HepG2 (cell line): ENCODE measurements around the gene TMEM141. TPM values are rescaled to one million over a fixed set of nuclear protein-coding genes. Genes with fewer than 3 reads are reported as not detected.

ENCODE experiments used
- ATAC-seq: fragments of 200-7000 bp; cut with Tn5 transposase; 3 replicates; pipeline ENCODE4 v1.9.1; 2020; ENCODE audit warnings: mild to moderate bottlenecking, moderate library complexity
- BruUV-seq: library from RNA; stranded (reverse); fragments of 400-500 nt; replicated peaks from 2 replicates; lab custom pipeline; 2021; lab: Mats Ljungman, UMichigan
- CTCF ChIA-PET: fragments of 300-600 bp; formaldehyde crosslinking; extraction: SDS; loops from one replicate; lab custom pipeline; 2021; ENCODE audit warnings: low total read pairs, inconsistent platforms, low intra/inter-chr PET ratio; lab: Yijun Ruan, JAX
- POLR2A ChIA-PET: fragments of 350-600 bp; sonication (Branson Sonifier 250); formaldehyde crosslinking; loops from one replicate; lab custom pipeline; 2020; ENCODE audit warnings: antibody characterized with exemption, inconsistent platforms; lab: Yijun Ruan, JAX
- DNase-seq: peaks from one replicate; pipeline ENCODE4 v3.0.0-alpha.2; 2015; ENCODE audit warnings: low spot score
- FAIRE-seq: peaks from 3 replicates; lab custom pipeline; 2011; peaks lifted over from hg19 to GRCh38; lab: Jason Lieb, UNC
- H2AFZ ChIP-seq: one replicate; pipeline ENCODE4 v1.6.1; 2011; ENCODE audit warnings: low read length, inconsistent platforms
- H3K27ac ChIP-seq: fragments of 300-600 bp; 3 replicates; pipeline ENCODE4 v1.8.0; 2011; ENCODE audit warnings: mixed run types, mild to moderate bottlenecking, mixed read lengths, low read length, inconsistent platforms; ENCODE audit not compliant: insufficient read depth; ENCODE audit errors: extremely low read length
- H3K27me3 ChIP-seq, 2 experiments: fragments of 200-600 bp in 1 of 2; 2 replicates in 1 of 2; 3 replicates in 1 of 2; pipeline versions ENCODE4 v1.6.0 to v1.8.0; 2011; ENCODE audit warnings: low read length in 2 of 2, mild to moderate bottlenecking in 2 of 2, moderate library complexity in 2 of 2, inconsistent platforms in 1 of 2; ENCODE audit not compliant: insufficient read depth in 2 of 2, control insufficient read depth in 1 of 2
- H3K36me3 ChIP-seq, 2 experiments: fragments of 200-600 bp in 1 of 2; replicated peaks in 1 of 2; 2 replicates in 1 of 2; 3 replicates in 1 of 2; pipeline versions ENCODE4 v1.5.1 to v1.8.0; 2011; ENCODE audit warnings: low read length in 2 of 2, inconsistent platforms in 1 of 2; ENCODE audit not compliant: insufficient read depth in 2 of 2, control insufficient read depth in 1 of 2
- H3K4me1 ChIP-seq: 2 replicates; pipeline ENCODE4 v1.5.1; 2012; ENCODE audit warnings: low read length, inconsistent platforms; ENCODE audit not compliant: insufficient read depth
- H3K4me2 ChIP-seq: 2 replicates; pipeline ENCODE4 v1.6.0; 2011; ENCODE audit warnings: low read depth, low read length, inconsistent platforms
- H3K4me3 ChIP-seq, 3 experiments: fragments of 200-600 bp in 1 of 3; sonication (generic), shearing (Covaris generic) in 1 of 3; replicated peaks in 1 of 3; 2 replicates each; pipeline ENCODE4 v1.5.1; 2011 to 2016; ENCODE audit warnings: low read length in 3 of 3, inconsistent platforms in 2 of 3, low read depth in 2 of 3, mild to moderate bottlenecking in 2 of 3, control low read depth in 1 of 3, mixed read lengths in 1 of 3; ENCODE audit not compliant: insufficient read depth in 1 of 3
- H3K79me2 ChIP-seq: one replicate; pipeline ENCODE4 v1.6.1; 2011; ENCODE audit warnings: low read length, inconsistent platforms; ENCODE audit not compliant: insufficient read depth
- H3K9ac ChIP-seq: 2 replicates; pipeline ENCODE4 v1.6.0; 2011; ENCODE audit warnings: mild to moderate bottlenecking, low read depth, low read length, inconsistent platforms; ENCODE audit not compliant: insufficient read depth
- H3K9me3 ChIP-seq: 2 replicates; pipeline ENCODE4 v1.5.1; 2012; ENCODE audit warnings: mild to moderate bottlenecking, low read length
- H4K20me1 ChIP-seq: 2 replicates; pipeline ENCODE4 v1.6.0; 2011; ENCODE audit warnings: inconsistent platforms, mild to moderate bottlenecking, low read length, moderate library complexity; ENCODE audit not compliant: insufficient read depth
- HNRNPK ChIP-seq: fragments of 200-400 bp; formaldehyde crosslinking; IDR thresholded peaks from 2 replicates; pipeline ENCODE4 v1.6.1; 2018; ENCODE audit warnings: low read length, low read depth, moderate library complexity, mild to moderate bottlenecking; ENCODE audit not compliant: poor library complexity, severe bottlenecking
- KLF12 ChIP-seq: sonication (generic); formaldehyde crosslinking; IDR thresholded peaks from 2 replicates; pipeline ENCODE4 v1.4.0; 2020; ENCODE audit warnings: missing genetic modification reagents, borderline replicate concordance
- PLRG1 ChIP-seq: fragments of 450-650 bp; conservative IDR thresholded peaks from 2 replicates; pipeline ENCODE4 v1.6.1; 2016
- POLR2G ChIP-seq: fragments of 200-400 bp; formaldehyde crosslinking; IDR thresholded peaks from 2 replicates; pipeline ENCODE4 v1.6.1; 2018; ENCODE audit warnings: mild to moderate bottlenecking, low read depth, low read length, moderate library complexity
- SRY ChIP-seq: sonication (generic); formaldehyde crosslinking; IDR thresholded peaks from 2 replicates; pipeline ENCODE4 v1.8.0; 2022; ENCODE audit warnings: mild to moderate bottlenecking, missing genetic modification reagents
- TCF12 ChIP-seq, 2 experiments: fragments of 450-650 bp in 1 of 2; sonication (generic) in 1 of 2; formaldehyde crosslinking in 1 of 2; IDR thresholded peaks; 2 replicates each; pipeline versions ENCODE4 v1.6.1 to v1.8.0; 2017 to 2022; ENCODE audit warnings: antibody characterized with exemption in 1 of 2, mild to moderate bottlenecking in 1 of 2, missing genetic modification reagents in 1 of 2, moderate library complexity in 1 of 2
- ZBTB3 ChIP-seq: sonication (generic); formaldehyde crosslinking; IDR thresholded peaks from 2 replicates; pipeline ENCODE4 v1.4.0; 2020; ENCODE audit warnings: low read depth, mild to moderate bottlenecking, moderate library complexity, missing genetic modification reagents, borderline replicate concordance
- ZFY ChIP-seq: sonication (generic); formaldehyde crosslinking; IDR thresholded peaks from 2 replicates; pipeline ENCODE4 v1.4.0; 2020; ENCODE audit warnings: missing genetic modification reagents
- WGBS: methylation state at CpG from one replicate; pipeline ENCODE4 v1.1.6; 2017; ENCODE audit warnings: low lambda C conversion rate; 5-methylcytosine and 5-hydroxymethylcytosine counted together
- in situ Hi-C: cut with HindIII; loops from 2 replicates; pipeline ENCODE4 v1.10.0; 2017; ENCODE audit warnings: low pct_unique_long_range_greater_than_20kb; ENCODE audit not compliant: extremely low pct_ligation_motif_present
- intact Hi-C: fragments of 100-400 bp; cut with micrococcal nuclease; formaldehyde crosslinking; loops from one replicate; pipeline ENCODE4 v1.10.0; 2022; ENCODE audit not compliant: unreplicated experiment
- polyA plus RNA-seq, 8 experiments: library from polyadenylated mRNA; depleted of rRNA in 3 of 8; stranded (reverse) in 7 of 8; unstranded in 1 of 8; fragments of >200 nt; fragmentation: Illumina TruSeq in 4 of 8; extraction: Trizol in 4 of 8; gene quantifications; 2 replicates each; pipeline versions ENCODE4 v1.2.1 to v1.2.3, GENCODE V29; 2011 to 2016; ENCODE audit warnings: low read depth in 4 of 8, missing spikeins in 1 of 8, mixed read lengths in 1 of 8; ENCODE audit not compliant: insufficient read depth in 1 of 8
- total RNA-seq, 5 experiments: library from RNA; depleted of rRNA; stranded (reverse); fragments of >200 nt; fragmentation: Illumina TruSeq; extraction: Trizol; gene quantifications; 2 replicates each; pipeline ENCODE4 v1.2.3, GENCODE V29; 2016; ENCODE audit warnings: low read depth in 1 of 5
- TF ChIP-seq, protein P1 (sequence below): sonication (generic); formaldehyde crosslinking; IDR thresholded peaks from one replicate; pipeline ENCODE4 v1.5.1; 2020; ENCODE audit warnings: mild to moderate bottlenecking, missing genetic modification reagents; ENCODE audit errors: not compliant biosample characterization
- TF ChIP-seq, protein P2 (sequence below), 2 experiments: IDR thresholded peaks; 2 replicates each; pipeline ENCODE4 v1.6.1; 2011 to 2012; ENCODE audit warnings: low read length in 2 of 2, borderline replicate concordance in 1 of 2, low read depth in 1 of 2, mild to moderate bottlenecking in 1 of 2, moderate library complexity in 1 of 2

Gene TMEM141
- total and polyA plus RNA-seq, 2 of the 13 experiments (the other 11 are each of a cell fraction or from before 2014, with no cell fraction given) = 81.0 to 202 TPM

DNA sequence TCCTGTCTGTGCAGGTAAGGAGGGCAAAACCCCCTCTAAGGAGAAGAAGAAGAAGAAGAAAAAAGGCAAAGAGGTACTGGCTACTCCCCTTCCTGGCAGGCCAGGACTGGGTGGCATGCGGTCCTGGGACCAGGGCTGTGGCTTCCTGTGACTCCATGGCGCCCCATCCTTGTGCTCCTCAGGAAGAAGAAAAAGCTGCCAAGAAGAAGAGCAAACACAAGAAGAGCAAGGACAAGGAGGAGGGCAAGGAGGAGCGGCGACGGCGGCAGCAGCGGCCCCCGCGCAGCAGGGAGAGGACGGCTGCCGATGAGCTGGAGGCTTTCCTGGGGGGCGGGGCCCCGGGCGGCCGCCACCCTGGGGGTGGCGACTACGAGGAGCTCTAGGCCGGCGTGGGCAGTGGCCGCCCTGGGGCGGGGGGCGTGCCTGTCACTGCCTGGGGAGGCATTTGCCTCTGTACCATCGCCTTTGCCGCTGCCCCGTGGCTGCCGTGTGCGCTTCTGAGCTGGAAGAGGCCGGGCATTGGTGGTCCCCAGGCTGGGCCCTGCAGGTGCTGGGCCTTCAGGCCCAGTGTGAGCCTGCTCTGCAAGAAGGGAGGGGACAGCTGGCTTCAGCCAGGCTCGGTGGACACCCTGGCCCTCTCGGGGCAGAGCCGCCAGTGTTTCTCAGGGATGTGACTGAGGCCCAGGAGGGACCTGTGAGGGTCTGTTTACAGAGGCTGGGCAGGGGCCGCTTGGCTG lies 49.2 kb downstream of the TMEM141 start:
- Histone ChIP-seq H4K20me1 (no peaks in the 10 kb centered on the region), H3K9ac (no peak overlapping the region), H3K4me3 (no peak overlapping the region), H3K9me3 (no peaks in the 10 kb centered on the region), H3K4me2 (no peak overlapping the region), H3K79me2 (no peaks in the 10 kb centered on the region), H2AFZ (no peak overlapping the region), H3K36me3 (peaks cover 10% of the 10 kb centered on the region in 2 experiments; a peak in 3 of 5 replicates), H3K4me1 (peaks cover 41% of the 10 kb centered on the region), H3K27ac (peak overlapping the region; percentile 62), H3K27me3 (no peaks in the 10 kb centered on the region)
- ChIA-PET CTCF (interaction anchor here (0.9 kb wide), 1 partner anchor 48 kb away, joined by 3 read pairs; no protein-coding TSS in a partner anchor), POLR2A (interaction anchor here (1.5 kb wide), 1 partner anchor 46 kb away, joined by 3 read pairs; the partner anchor contains the start of gene TRAF2)
- in situ Hi-C loops = loop anchor here (10.0 kb wide), 1 partner anchor 194 kb away; the partner anchor contains the start of gene FUT7
- ATAC-seq = no peak
- intact Hi-C loops = no loop called here
- DNase-seq = no peak
- WGBS = 94% methylated on average over 18 of the region's 32 CpGs
- BruUV-seq = TSS peak; percentile 80
- no peak for FAIRE-seq
- no peak for TF ChIP-seq TCF12 (IDR thresholded peaks at IDR 0.05)
- no peak for TF ChIP-seq TCF12 (CRISPR knock-in tag; IDR thresholded peaks at IDR 0.05)
- TF ChIP-seq, protein P1, sequence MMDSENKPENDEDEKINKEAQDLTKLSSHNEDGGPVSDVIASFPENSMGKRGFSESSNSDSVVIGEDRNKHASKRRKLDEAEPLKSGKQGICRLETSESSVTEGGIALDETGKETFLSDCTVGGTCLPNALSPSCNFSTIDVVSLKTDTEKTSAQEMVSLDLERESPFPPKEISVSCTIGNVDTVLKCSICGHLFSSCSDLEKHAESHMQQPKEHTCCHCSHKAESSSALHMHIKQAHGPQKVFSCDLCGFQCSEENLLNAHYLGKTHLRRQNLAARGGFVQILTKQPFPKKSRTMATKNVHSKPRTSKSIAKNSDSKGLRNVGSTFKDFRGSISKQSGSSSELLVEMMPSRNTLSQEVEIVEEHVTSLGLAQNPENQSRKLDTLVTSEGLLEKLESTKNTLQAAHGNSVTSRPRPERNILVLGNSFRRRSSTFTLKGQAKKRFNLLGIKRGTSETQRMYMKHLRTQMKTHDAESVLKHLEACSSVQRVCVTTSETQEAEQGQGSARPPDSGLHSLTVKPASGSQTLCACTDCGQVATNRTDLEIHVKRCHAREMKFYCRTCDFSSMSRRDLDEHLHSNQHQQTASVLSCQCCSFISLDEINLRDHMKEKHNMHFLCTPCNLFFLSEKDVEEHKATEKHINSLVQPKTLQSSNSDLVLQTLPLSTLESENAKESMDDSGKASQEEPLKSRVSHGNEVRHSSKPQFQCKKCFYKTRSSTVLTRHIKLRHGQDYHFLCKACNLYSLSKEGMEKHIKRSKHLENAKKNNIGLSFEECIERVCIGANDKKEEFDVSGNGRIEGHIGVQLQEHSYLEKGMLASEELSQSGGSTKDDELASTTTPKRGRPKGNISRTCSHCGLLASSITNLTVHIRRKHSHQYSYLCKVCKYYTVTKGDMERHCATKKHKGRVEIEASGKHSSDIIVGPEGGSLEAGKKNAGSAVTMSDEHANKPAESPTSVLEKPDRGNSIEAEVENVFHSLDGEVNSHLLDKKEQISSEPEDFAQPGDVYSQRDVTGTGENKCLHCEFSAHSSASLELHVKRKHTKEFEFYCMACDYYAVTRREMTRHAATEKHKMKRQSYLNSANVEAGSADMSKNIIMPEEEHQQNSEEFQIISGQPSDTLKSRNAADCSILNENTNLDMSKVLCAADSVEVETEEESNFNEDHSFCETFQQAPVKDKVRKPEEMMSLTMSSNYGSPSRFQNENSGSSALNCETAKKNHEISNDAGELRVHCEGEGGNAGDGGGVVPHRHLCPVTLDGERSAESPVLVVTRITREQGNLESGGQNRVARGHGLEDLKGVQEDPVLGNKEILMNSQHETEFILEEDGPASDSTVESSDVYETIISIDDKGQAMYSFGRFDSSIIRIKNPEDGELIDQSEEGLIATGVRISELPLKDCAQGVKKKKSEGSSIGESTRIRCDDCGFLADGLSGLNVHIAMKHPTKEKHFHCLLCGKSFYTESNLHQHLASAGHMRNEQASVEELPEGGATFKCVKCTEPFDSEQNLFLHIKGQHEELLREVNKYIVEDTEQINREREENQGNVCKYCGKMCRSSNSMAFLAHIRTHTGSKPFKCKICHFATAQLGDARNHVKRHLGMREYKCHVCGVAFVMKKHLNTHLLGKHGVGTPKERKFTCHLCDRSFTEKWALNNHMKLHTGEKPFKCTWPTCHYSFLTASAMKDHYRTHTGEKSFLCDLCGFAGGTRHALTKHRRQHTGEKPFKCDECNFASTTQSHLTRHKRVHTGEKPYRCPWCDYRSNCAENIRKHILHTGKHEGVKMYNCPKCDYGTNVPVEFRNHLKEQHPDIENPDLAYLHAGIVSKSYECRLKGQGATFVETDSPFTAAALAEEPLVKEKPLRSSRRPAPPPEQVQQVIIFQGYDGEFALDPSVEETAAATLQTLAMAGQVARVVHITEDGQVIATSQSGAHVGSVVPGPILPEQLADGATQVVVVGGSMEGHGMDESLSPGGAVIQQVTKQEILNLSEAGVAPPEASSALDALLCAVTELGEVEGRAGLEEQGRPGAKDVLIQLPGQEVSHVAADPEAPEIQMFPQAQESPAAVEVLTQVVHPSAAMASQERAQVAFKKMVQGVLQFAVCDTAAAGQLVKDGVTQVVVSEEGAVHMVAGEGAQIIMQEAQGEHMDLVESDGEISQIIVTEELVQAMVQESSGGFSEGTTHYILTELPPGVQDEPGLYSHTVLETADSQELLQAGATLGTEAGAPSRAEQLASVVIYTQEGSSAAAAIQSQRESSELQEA = no peak
- TF ChIP-seq ZBTB3 = no peak
- no peak for TF ChIP-seq HNRNPK
- no peak for TF ChIP-seq SRY (CRISPR knock-in tag)
- no peak for TF ChIP-seq KLF12 (CRISPR knock-in tag)
- no peak for TF ChIP-seq PLRG1
- TF ChIP-seq POLR2G = peak; percentile 30; the same call in 1 of the 2 replicates
- TF ChIP-seq, protein P2, sequence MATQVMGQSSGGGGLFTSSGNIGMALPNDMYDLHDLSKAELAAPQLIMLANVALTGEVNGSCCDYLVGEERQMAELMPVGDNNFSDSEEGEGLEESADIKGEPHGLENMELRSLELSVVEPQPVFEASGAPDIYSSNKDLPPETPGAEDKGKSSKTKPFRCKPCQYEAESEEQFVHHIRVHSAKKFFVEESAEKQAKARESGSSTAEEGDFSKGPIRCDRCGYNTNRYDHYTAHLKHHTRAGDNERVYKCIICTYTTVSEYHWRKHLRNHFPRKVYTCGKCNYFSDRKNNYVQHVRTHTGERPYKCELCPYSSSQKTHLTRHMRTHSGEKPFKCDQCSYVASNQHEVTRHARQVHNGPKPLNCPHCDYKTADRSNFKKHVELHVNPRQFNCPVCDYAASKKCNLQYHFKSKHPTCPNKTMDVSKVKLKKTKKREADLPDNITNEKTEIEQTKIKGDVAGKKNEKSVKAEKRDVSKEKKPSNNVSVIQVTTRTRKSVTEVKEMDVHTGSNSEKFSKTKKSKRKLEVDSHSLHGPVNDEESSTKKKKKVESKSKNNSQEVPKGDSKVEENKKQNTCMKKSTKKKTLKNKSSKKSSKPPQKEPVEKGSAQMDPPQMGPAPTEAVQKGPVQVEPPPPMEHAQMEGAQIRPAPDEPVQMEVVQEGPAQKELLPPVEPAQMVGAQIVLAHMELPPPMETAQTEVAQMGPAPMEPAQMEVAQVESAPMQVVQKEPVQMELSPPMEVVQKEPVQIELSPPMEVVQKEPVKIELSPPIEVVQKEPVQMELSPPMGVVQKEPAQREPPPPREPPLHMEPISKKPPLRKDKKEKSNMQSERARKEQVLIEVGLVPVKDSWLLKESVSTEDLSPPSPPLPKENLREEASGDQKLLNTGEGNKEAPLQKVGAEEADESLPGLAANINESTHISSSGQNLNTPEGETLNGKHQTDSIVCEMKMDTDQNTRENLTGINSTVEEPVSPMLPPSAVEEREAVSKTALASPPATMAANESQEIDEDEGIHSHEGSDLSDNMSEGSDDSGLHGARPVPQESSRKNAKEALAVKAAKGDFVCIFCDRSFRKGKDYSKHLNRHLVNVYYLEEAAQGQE (IDR thresholded peaks at IDR 0.05; ENCODE audit: borderline replicate concordance in 1 of 2, low read depth in 1 of 2, low read length in 2 of 2) = no peak
- no peak for TF ChIP-seq ZFY
